ENCODE measurements around the gene SSTR4.

SSTR4 gene

GRCh38 chr20:23065266-23066201 lies 30.4 kb downstream of the SSTR4 start:
- DNase-seq (ENCODE audit: low read depth in 2 of 2) = no peak

GRCh38 chr20:23066772-23067171 lies 31.7 kb downstream of the SSTR4 start:
- DNase-seq (ENCODE audit: low read depth in 2 of 2) = no peak

DNA sequence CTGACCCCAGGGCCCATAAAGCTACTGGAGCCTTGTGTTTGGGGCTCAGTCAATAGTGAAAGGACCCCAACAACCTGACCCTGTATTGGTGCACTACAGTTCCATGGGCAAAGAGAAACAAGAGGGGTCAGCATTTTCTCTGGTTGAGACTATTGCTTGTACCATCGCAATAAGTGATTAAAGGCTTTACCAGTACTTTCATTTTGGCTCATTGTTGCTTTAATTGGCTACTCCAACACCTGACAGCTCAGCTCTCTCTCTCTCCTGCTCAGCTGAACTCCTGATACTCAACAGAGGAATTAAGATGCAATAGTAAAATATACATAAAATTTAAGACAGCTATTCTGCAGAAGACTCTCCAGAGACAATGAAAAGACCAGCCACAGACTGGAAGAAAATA lies 33.2 kb downstream of the SSTR4 start:
- DNase-seq (ENCODE audit: low read depth in 2 of 2) = no peak

DNA sequence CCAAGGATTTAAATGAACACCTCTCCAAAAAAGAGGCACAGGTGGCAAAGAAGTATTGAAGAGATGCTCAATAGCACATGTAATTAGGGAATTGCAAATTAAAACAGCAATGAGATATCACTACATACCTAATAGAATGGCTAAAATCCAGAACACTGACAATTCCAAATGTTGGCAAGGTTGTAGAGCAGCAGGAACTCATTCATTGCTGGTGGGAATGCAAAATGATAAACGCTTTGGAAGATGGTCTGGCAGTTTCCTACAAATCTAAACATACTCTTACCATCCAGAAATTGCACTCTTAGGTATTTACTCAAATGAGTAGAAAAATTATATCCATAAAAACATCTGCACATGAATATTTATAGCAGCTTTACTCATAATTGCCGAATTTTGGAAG lies 34.0 kb downstream of the SSTR4 start:
- DNase-seq (ENCODE audit: low read depth in 2 of 2) = no peak

- DNase-seq (ENCODE audit: low read depth in 2 of 2) = no peak
Measured at GRCh38 chr20:23071398-23071797, 36.3 kb downstream of the SSTR4 start.

DNA sequence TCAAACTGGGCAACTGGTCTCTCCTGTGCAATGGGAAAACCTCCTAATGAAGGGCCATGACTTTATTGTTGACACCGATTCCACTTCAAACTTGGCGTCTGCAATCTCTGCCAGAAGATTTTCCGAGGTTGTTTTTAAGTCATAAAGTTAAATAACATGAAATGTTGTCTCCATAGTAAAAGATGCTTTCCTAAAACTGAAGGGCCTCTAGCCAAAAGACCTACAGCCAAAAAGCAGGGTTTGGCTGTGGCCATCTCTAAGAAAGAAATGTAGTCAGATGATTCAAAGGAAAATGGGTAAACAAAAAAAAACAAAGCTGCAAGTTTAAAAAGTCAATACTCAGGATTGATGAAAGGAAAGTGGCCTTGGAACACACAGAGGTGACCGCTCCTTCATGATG lies 36.9 kb downstream of the SSTR4 start:
- DNase-seq (ENCODE audit: low read depth in 2 of 2) = no peak

GRCh38 chr20:23072892-23073586 lies 37.9 kb downstream of the SSTR4 start:
- no peak for DNase-seq (ENCODE audit: low read depth in 2 of 2)

DNA sequence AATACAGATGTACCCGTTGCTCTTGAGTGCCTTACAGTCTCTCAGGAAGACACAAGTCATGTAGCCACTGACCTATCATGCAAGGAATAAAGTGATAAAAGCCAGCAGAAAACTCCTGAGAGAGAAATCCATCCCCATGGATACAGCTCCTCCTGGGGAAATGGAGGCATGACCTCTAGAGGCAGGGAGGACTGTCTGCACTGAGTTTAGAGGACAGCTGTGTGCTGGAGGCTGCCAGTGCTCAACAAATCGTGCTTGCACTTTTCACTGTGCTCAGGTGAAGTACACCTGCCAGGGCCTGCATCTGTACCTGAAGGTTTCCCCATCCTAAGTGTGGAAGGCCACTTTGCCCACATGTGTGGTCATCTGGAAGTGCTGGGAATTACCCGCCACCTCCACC lies 38.9 kb downstream of the SSTR4 start:
- no peak for DNase-seq (ENCODE audit: low read depth in 2 of 2)

GRCh38 chr20:23077277-23077676 lies 42.2 kb downstream of the SSTR4 start:
- no peak for DNase-seq (ENCODE audit: low read depth in 2 of 2)

DNA sequence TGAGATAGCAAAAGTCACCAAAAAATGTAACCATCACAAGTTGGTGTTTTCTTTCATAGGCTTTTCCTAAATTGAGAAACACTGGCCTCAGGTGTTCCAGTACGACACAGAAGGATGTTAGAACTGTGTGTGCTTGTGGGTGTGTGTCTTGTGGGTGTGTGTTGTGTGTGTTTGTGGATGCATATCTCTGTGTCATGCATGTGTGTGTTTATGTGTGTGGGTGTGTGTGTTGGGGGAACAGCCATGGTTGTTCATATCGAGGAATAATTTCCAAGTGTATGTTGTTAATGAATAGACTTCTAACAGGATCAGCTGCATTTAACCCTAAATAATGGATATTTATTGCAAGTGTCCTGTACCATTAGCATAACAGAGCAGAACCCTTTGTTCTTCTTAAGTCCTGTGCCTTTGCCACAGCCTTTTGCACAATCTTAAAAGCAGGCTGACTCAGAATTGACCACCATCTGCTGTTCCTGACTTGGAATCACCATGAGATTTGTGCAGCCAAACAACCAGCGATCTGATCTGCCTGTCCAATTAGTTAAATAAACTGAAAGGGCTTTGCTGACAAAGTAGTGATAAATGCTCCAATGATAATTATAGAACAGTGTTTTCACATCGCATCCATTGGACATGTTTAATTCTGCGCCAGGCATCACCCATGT lies 43.4 kb downstream of the SSTR4 start:
- no peak for DNase-seq (ENCODE audit: low read depth in 2 of 2)

GRCh38 chr20:23079016-23079351 lies 43.9 kb downstream of the SSTR4 start:
- no peak for DNase-seq (ENCODE audit: low read depth in 2 of 2)

DNA sequence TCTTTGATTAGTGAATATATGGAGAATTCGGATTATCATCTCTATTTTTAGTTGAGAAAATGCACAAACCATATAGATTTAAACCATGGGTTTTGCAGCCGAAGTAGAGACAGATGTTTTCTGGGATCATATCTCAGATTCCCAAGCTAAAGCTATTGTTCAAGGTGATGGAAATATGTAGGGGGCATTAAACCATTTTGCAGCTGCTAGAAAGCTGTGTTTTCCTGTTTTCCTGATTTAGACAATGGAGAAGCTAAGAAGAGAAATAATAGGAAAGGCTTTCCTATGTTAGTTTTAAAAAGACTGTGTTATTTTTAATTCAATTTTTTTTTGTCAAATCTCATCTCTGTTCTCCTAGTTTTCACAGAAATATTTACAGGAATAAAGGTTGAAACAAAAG lies 44.8 kb downstream of the SSTR4 start:
- DNase-seq (ENCODE audit: low read depth in 2 of 2) = no peak

DNA sequence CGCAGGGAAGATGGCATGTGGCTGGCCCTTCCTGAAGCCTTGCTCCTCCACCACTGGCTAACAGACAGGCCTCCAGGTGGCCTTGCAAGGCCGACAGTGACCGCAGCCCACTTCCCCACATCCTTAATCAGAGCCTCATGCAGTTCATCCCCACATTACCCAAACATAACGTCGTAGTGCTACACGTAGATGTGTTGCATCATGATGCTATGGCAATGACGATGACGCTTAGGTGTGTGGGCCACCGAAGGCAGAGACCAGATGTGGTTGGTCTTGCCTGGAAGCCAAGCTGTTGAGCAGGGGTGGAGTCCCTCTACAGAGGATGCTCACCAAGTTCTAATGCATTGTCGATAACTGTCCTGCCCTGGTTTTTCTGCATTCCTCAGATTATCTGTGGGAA lies 45.4 kb downstream of the SSTR4 start:
- DNase-seq (ENCODE audit: low read depth in 2 of 2) = no peak

DNA sequence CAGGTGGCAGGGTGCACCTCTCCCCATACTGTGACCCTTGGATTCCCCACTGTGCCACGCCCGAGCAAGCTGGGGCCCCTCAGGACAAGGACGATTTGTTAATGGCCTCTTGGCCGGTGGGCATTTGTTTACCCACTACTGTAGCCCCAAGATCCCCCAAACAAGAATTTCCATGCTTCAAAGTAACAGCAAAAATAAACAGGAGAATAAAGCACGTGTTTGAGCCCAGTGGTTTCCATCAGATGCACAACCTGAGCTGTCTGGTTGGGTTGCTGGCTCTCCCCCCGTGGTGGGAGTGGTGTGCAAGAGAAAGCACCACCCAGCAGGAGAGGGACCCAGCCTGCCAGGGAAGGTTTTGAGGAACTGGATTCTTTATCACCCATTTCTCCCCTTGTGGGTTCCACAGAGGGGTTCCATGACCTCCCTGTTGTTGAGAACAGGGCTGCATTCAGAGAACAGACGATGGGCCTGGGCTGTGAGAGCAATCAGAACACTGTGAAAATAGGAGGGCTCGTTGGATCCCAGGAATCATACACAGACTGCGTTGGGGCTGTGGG lies 46.2 kb downstream of the SSTR4 start:
- no peak for DNase-seq (ENCODE audit: low read depth in 2 of 2)

DNA sequence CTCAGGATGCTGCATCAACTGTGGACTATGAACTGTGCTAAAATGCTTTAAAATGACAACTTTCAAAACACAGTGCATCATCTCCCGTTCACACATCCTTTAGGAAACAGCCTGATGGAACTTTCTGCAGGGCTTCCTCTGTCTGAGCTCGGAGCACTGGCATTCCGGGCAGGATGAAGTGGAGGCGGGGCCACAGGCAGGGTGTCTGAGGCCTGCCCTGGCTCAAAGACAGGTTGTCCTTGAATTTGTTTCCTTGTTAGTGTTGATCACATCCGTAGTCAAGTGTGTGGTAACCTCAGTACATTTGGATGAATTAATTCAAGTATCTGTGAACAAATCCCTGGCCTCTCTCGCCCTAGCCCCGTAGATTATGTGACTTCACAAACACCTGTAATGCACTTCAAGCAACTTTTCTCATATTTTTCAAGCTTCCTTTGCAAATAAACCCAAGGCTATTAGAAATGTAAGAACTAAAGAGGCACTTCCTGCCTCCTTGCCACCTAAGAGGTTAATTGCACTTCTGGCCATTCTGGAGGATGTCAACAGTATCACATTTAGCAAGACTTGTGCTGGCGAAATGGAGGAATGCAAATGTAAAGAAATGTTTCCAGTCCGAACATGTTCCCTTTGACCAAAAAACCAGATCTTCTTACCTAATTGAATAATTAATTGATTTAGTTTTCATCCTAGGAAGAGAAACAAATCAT lies 47.9 kb downstream of the SSTR4 start:
- no peak for DNase-seq (ENCODE audit: low read depth in 2 of 2)

- DNase-seq (ENCODE audit: low read depth in 2 of 2) = no peak
Measured at GRCh38 chr20:23083553-23084220, 48.6 kb downstream of the SSTR4 start.

- DNase-seq (ENCODE audit: low read depth in 2 of 2) = no peak
Measured at GRCh38 chr20:23084282-23084844, 49.3 kb downstream of the SSTR4 start.

DNA sequence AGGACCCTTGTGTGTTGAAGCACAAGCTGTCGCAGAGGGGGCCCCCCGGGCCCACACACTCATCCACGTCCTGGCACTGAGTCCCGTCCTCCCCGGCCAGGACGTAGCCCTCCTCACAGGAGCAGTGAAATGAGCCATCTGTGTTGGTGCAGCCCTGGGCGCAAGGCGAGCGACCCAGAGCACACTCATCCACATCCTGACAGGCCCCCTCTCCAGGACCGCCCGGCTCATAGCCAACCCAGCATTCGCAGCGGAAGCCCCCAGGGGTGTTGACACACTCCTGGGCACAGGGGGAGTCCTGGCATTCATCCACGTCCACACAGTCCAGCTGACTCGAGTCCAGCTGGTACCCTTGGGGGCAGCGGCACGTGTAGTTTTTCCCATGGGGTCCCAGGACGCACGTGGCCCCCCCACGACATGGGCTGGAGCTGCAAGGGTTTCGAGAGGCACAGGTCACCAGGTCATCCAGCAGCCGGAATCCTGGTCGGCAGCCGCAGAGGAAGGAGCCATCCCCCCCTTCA lies 49.8 kb downstream of the SSTR4 start:
- no peak for DNase-seq (ENCODE audit: low read depth in 2 of 2)

- DNase-seq (ENCODE audit: low read depth in 2 of 2) = no peak
Measured at GRCh38 chr20:23085436-23086055, 50.4 kb downstream of the SSTR4 start.

- DNase-seq (ENCODE audit: low read depth in 2 of 2) = no peak
Measured at GRCh38 chr20:23086056-23086566, 51.0 kb downstream of the SSTR4 start, which contains the start of gene CD93. TSS of gene CD93 (minus strand) at chr20:23086324. CDS start at chr20:23086192, 132 bp downstream.
